GM21515 (cell line): ENCODE measurements around the gene PTGFRN.
A peak's percentile ranks its signal among the peaks of the same experiment; 100 is the strongest.
"Not testable (repeated sequence)": the region's sequence is repeated elsewhere in the genome, so short reads cannot be mapped to it uniquely, and the experiment has no call there.

Experiments
- ATAC-seq: cut with Tn5 transposase; IDR thresholded peaks from one replicate; pipeline ENCODE4 v1.9.1; 2021; ENCODE audit not compliant: unreplicated experiment

PTGFRN gene

GRCh38 chr1:116909512-116910378 lies at the start of gene PTGFRN:
TSS of gene PTGFRN (plus strand) at chr1:116909916. CDS start at chr1:116910204, 288 bp downstream.
- no peak for ATAC-seq

GRCh38 chr1:116860167-116860566 lies 49.5 kb upstream of the PTGFRN start:
- ATAC-seq, result not testable (repeated sequence)

GRCh38 chr1:116861137-116861536 lies 48.6 kb upstream of the PTGFRN start:
- ATAC-seq, result no peak

- ATAC-seq, result not testable (repeated sequence)
Observed at GRCh38 chr1:116863031-116863430, 46.7 kb upstream of the PTGFRN start.

GRCh38 chr1:116866478-116866877 lies 43.2 kb upstream of the PTGFRN start:
- not testable (repeated sequence) for ATAC-seq

- no peak for ATAC-seq
Observed at GRCh38 chr1:116868385-116868784, 41.3 kb upstream of the PTGFRN start.

- ATAC-seq, result no peak
Observed at GRCh38 chr1:116869611-116870010, 40.1 kb upstream of the PTGFRN start.

GRCh38 chr1:116870300-116870699 lies 39.4 kb upstream of the PTGFRN start:
- no peak for ATAC-seq

GRCh38 chr1:116871779-116872146 lies 38.0 kb upstream of the PTGFRN start:
- no peak for ATAC-seq

GRCh38 chr1:116873680-116874271 lies 35.9 kb upstream of the PTGFRN start:
- ATAC-seq, result no peak

GRCh38 chr1:116874733-116875249 lies 34.9 kb upstream of the PTGFRN start:
- no peak for ATAC-seq

GRCh38 chr1:116875391-116875790 lies 34.3 kb upstream of the PTGFRN start:
- no peak for ATAC-seq

GRCh38 chr1:116875946-116876345 lies 33.8 kb upstream of the PTGFRN start:
- not testable (repeated sequence) for ATAC-seq

GRCh38 chr1:116877141-116877818 lies 32.4 kb upstream of the PTGFRN start:
- ATAC-seq, result no peak

GRCh38 chr1:116878804-116879477 lies 30.8 kb upstream of the PTGFRN start:
- peak; percentile 45 for ATAC-seq

GRCh38 chr1:116879478-116880133 lies 30.1 kb upstream of the PTGFRN start:
- no peak for ATAC-seq

- ATAC-seq, result no peak
Observed at GRCh38 chr1:116880917-116881316, 28.8 kb upstream of the PTGFRN start.

- no peak for ATAC-seq
Observed at GRCh38 chr1:116881879-116882520, 27.7 kb upstream of the PTGFRN start.

- ATAC-seq, result no peak
Observed at GRCh38 chr1:116882866-116883265, 26.9 kb upstream of the PTGFRN start.

GRCh38 chr1:116886291-116886878 lies 23.3 kb upstream of the PTGFRN start:
- ATAC-seq, result no peak
